Peyer's patch (tissue), 4 donors: Measurements from ENCODE around the gene ALDH1L2. TPM values are rescaled to one million over a fixed set of nuclear protein-coding genes. Genes with fewer than 3 reads are reported as not detected.
"Not testable (repeated sequence)": the region's sequence is repeated elsewhere in the genome, so short reads cannot be mapped to it uniquely, and the experiment has no call there.

Source experiments
- DNase-seq, 3 donors: peaks; one replicate each; pipeline ENCODE4 v3.0.0-alpha.2; 2017 to 2019
- H3K27ac ChIP-seq, 4 donors: fragments of 200-600 bp; sonication (generic); one replicate each; pipeline ENCODE4 v1.5.1; 2016 to 2019
- H3K27me3 ChIP-seq, 2 donors: fragments of 200-600 bp; sonication (generic); one replicate each; pipeline ENCODE4 v1.5.1; 2019
- H3K36me3 ChIP-seq, 3 donors: fragments of 200-600 bp; sonication (generic); one replicate each; pipeline ENCODE4 v1.5.1; 2016 to 2019
- H3K4me1 ChIP-seq, 4 donors: fragments of 200-600 bp; sonication (generic); one replicate each; pipeline ENCODE4 v1.5.1; 2016 to 2019
- H3K4me3 ChIP-seq, 4 donors: fragments of 200-600 bp; sonication (generic); 1 replicate in 3 of 4; 2 replicates in 1 of 4; pipeline ENCODE4 v1.5.1; 2016 to 2019; ENCODE audit warnings: mild to moderate bottlenecking in 1 of 4
- H3K9me3 ChIP-seq, 4 donors: fragments of 200-600 bp; sonication (generic); one replicate each; pipeline ENCODE4 v1.5.1; 2016 to 2019; ENCODE audit warnings: mild to moderate bottlenecking in 1 of 4
- CTCF ChIP-seq, 6 experiments: fragments of 450-650 bp in 4 of 6; fragments of 200-600 bp in 2 of 6; sonication (generic) in 1 of 6; IDR thresholded peaks; one replicate each; pipeline ENCODE4 v1.5.1; 2017 to 2019; ENCODE audit warnings: antibody characterized with exemption in 6 of 6, mild to moderate bottlenecking in 3 of 6, moderate library complexity in 1 of 6
- POLR2A ChIP-seq, 2 donors: fragments of 450-650 bp; IDR thresholded peaks; one replicate each; pipeline ENCODE4 v1.5.1; 2017; ENCODE audit warnings: antibody characterized with exemption in 2 of 2, mild to moderate bottlenecking in 2 of 2, moderate library complexity in 2 of 2
- total RNA-seq, 4 donors: library from RNA; depleted of rRNA; stranded (reverse); fragments of >200 nt; gene quantifications; one replicate each; pipeline ENCODE4 v1.1.0, GENCODE V29; 2016

The ALDH1L2 gene
- total RNA-seq, 4 donors from 2014 or later = 0.70 to 5.8 (median 4.0) TPM

GRCh38 chr12:105102673-105103072 is 18.4 kb upstream of the ALDH1L2 start:
- H3K9me3 ChIP-seq = no peaks in the 10 kb centered on the region
- no peak for DNase-seq
- H3K36me3 ChIP-seq = no peaks in the 10 kb centered on the region
- no peak overlapping the region for H3K27ac ChIP-seq
- H3K4me1 ChIP-seq = no peaks in the 10 kb centered on the region
- TF ChIP-seq CTCF (IDR thresholded peaks at IDR 0.05) (no peak), POLR2A (IDR thresholded peaks at IDR 0.05) (no peak)
- H3K27me3 ChIP-seq = no peaks in the 10 kb centered on the region
- no peak overlapping the region for H3K4me3 ChIP-seq

GRCh38 chr12:105100998-105101397 is 16.7 kb upstream of the ALDH1L2 start:
- TF ChIP-seq CTCF (IDR thresholded peaks at IDR 0.05) (peak in 1 of 6 experiments; percentile 20), POLR2A (IDR thresholded peaks at IDR 0.05) (no peak)
- DNase-seq = no peak
- no peak overlapping the region for H3K27ac ChIP-seq
- no peak overlapping the region for H3K4me3 ChIP-seq
- no peaks in the 10 kb centered on the region for H3K4me1 ChIP-seq
- H3K27me3 ChIP-seq = no peaks in the 10 kb centered on the region
- H3K36me3 ChIP-seq = no peaks in the 10 kb centered on the region
- H3K9me3 ChIP-seq = peaks cover 0 to 3% (median 0%) of the 10 kb centered on the region in 4 donors

GRCh38 chr12:105100207-105100985 is 16.1 kb upstream of the ALDH1L2 start:
- no peak for DNase-seq
- no peak overlapping the region for H3K27ac ChIP-seq

GRCh38 chr12:105099356-105099755 is 15.1 kb upstream of the ALDH1L2 start:
- Histone ChIP-seq H3K4me3 (no peak overlapping the region), H3K27ac (no peak overlapping the region), H3K9me3 (peaks cover 0 to 8% (median 0%) of the 10 kb centered on the region in 4 donors), H3K27me3 (no peaks in the 10 kb centered on the region), H3K36me3 (no peaks in the 10 kb centered on the region), H3K4me1 (no peaks in the 10 kb centered on the region)
- DNase-seq = no peak
- no peak for TF ChIP-seq CTCF (IDR thresholded peaks at IDR 0.05)

More at GRCh38 chr12:105100207-105100985, 16.1 kb upstream of the ALDH1L2 start:
- Histone ChIP-seq H3K36me3 (no peaks in the 10 kb centered on the region), H3K9me3 (peaks cover 0 to 3% (median 0%) of the 10 kb centered on the region in 4 donors), H3K27me3 (no peaks in the 10 kb centered on the region), H3K4me1 (no peaks in the 10 kb centered on the region), H3K4me3 (no peak overlapping the region)
- TF ChIP-seq POLR2A (IDR thresholded peaks at IDR 0.05) = no peak
- no peak for TF ChIP-seq CTCF (IDR thresholded peaks at IDR 0.05)

GRCh38 chr12:105095338-105095737 is 11.1 kb upstream of the ALDH1L2 start:
- not testable (repeated sequence) for H3K27ac ChIP-seq, H3K27me3 ChIP-seq, H3K4me1 ChIP-seq, H3K9me3 ChIP-seq, H3K36me3 ChIP-seq, DNase-seq, H3K4me3 ChIP-seq

GRCh38 chr12:105092336-105092735 is 8.1 kb upstream of the ALDH1L2 start:
- Histone ChIP-seq H3K27me3 (no peaks in the 10 kb centered on the region), H3K27ac (no peak overlapping the region), H3K36me3 (no peaks in the 10 kb centered on the region), H3K9me3 (peaks cover 0 to 8% (median 0%) of the 10 kb centered on the region in 4 donors), H3K4me3 (no peak overlapping the region), H3K4me1 (no peaks in the 10 kb centered on the region)
- peak in 1 of 6 experiments; percentile 5 for TF ChIP-seq CTCF (IDR thresholded peaks at IDR 0.05)
- no peak for TF ChIP-seq POLR2A (IDR thresholded peaks at IDR 0.05)
- no peak for DNase-seq
